GM23338 (cell line): ENCODE data around the gene AZIN2. TPM values are rescaled to one million over a fixed set of nuclear protein-coding genes. Genes with fewer than 3 reads are reported as not detected.

Experiments used
- ATAC-seq: fragments of 200-7000 bp; cut with Tn5 transposase; 3 replicates; pipeline ENCODE4 v1.9.1; 2020
- DNase-seq: peaks from one replicate; pipeline ENCODE4 v3.0.0-alpha.2; 2015; ENCODE audit warnings: low spot score
- H2AFZ ChIP-seq: fragments of 200-600 bp; sonication (generic); 2 replicates; pipeline ENCODE4 v1.8.0; 2016; ENCODE audit warnings: antibody characterized with exemption, mild to moderate bottlenecking, moderate library complexity
- H3F3A ChIP-seq: fragments of 200-600 bp; sonication (generic); replicated peaks from 2 replicates; pipeline ENCODE4 v1.8.0; 2017; ENCODE audit warnings: antibody characterized with exemption, mixed run types, low read depth
- H3K27ac ChIP-seq: fragments of 200-600 bp; sonication (generic); 2 replicates; pipeline ENCODE4 v1.6.1; 2016; ENCODE audit warnings: low read depth
- H3K27me3 ChIP-seq: fragments of 200-600 bp; sonication (generic); 2 replicates; pipeline ENCODE4 v1.8.0; 2016; ENCODE audit warnings: mild to moderate bottlenecking, mixed run types, moderate library complexity; ENCODE audit not compliant: insufficient read depth
- H3K36me3 ChIP-seq: fragments of 200-600 bp; sonication (generic); 2 replicates; pipeline ENCODE4 v1.8.0; 2016; ENCODE audit warnings: mild to moderate bottlenecking; ENCODE audit not compliant: insufficient read depth
- H3K4me1 ChIP-seq: fragments of 200-600 bp; sonication (generic); 2 replicates; pipeline ENCODE4 v1.8.0; 2016; ENCODE audit warnings: mild to moderate bottlenecking, moderate library complexity; ENCODE audit not compliant: insufficient read depth
- H3K4me2 ChIP-seq: fragments of 200-600 bp; sonication (generic); 2 replicates; pipeline ENCODE4 v1.7.1; 2017; ENCODE audit warnings: mixed run types
- H3K4me3 ChIP-seq: fragments of 200-600 bp; sonication (generic); 2 replicates; pipeline ENCODE4 v1.6.1; 2016; ENCODE audit warnings: mixed run types
- H3K79me2 ChIP-seq: fragments of 200-600 bp; sonication (generic); replicated peaks from 2 replicates; pipeline ENCODE4 v1.8.0; 2017; ENCODE audit warnings: mild to moderate bottlenecking; ENCODE audit not compliant: insufficient read depth
- H3K9me2 ChIP-seq: fragments of 200-600 bp; sonication (generic); 2 replicates; pipeline ENCODE4 v1.8.0; 2017; ENCODE audit not compliant: insufficient read depth
- H4K20me1 ChIP-seq: fragments of 200-600 bp; sonication (generic); replicated peaks from 2 replicates; pipeline ENCODE4 v1.8.0; 2017; ENCODE audit warnings: mild to moderate bottlenecking; ENCODE audit not compliant: insufficient read depth
- H3K27ac Mint-ChIP-seq: 2 replicates; pipeline ENCODE4 v1.8.0; 2020; ENCODE audit warnings: inconsistent platforms, mild to moderate bottlenecking, moderate library complexity, mixed read lengths
- H3K27me3 Mint-ChIP-seq: 3 replicates; pipeline ENCODE4 v1.8.0; 2022; ENCODE audit warnings: low read depth, mild to moderate bottlenecking, moderate library complexity, mixed read lengths, inconsistent platforms; ENCODE audit not compliant: insufficient read depth, poor library complexity
- H3K36me3 Mint-ChIP-seq: 3 replicates; pipeline ENCODE4 v1.8.0; 2021; ENCODE audit warnings: low read depth, mild to moderate bottlenecking, inconsistent platforms, moderate library complexity, mixed read lengths
- H3K4me1 Mint-ChIP-seq: 3 replicates; pipeline ENCODE4 v1.8.0; 2020; ENCODE audit warnings: mild to moderate bottlenecking, inconsistent platforms, mixed read lengths
- H3K4me3 Mint-ChIP-seq: 3 replicates; pipeline ENCODE4 v1.8.0; 2021; ENCODE audit warnings: moderate library complexity, mild to moderate bottlenecking, inconsistent platforms, mixed read lengths
- H3K9me3 Mint-ChIP-seq: 3 replicates; pipeline ENCODE4 v1.8.0; 2020; ENCODE audit warnings: moderate library complexity, mild to moderate bottlenecking, inconsistent platforms, mixed read lengths
- CREB1 ChIP-seq: fragments of 250-450 bp; sonication (Bioruptor Pico); IDR thresholded peaks from 2 replicates; pipeline ENCODE4 v1.5.0; 2020; ENCODE audit warnings: low read depth, mild to moderate bottlenecking, moderate library complexity
- EZH2 ChIP-seq: fragments of 200-600 bp; sonication (generic); IDR thresholded peaks from one replicate; pipeline ENCODE4 v1.8.0; 2017; ENCODE audit warnings: antibody characterized with exemption, mild to moderate bottlenecking, low read depth; ENCODE audit not compliant: unreplicated experiment
- EZH2phosphoT487 ChIP-seq: fragments of 200-600 bp; sonication (generic); IDR thresholded peaks from one replicate; pipeline ENCODE4 v1.8.1; 2018; ENCODE audit warnings: antibody characterized with exemption; ENCODE audit not compliant: unreplicated experiment
- JUNB ChIP-seq: IDR thresholded peaks from one replicate; pipeline ENCODE4 v1.6.1; 2016; ENCODE audit warnings: antibody characterized with exemption; ENCODE audit not compliant: unreplicated experiment
- NANOG ChIP-seq: IDR thresholded peaks from 2 replicates; pipeline ENCODE4 v1.6.1; 2016; ENCODE audit warnings: antibody characterized with exemption, borderline replicate concordance
- POLR2AphosphoS5 ChIP-seq: IDR thresholded peaks from 2 replicates; pipeline ENCODE4 v1.6.1; 2016; ENCODE audit warnings: antibody characterized with exemption, low read depth
- STAT1 ChIP-seq: IDR thresholded peaks from one replicate; pipeline ENCODE4 v1.6.1; 2016; ENCODE audit warnings: antibody characterized with exemption; ENCODE audit not compliant: unreplicated experiment
- ZNF114 ChIP-seq: fragments of 250-450 bp; sonication (Bioruptor Pico); IDR thresholded peaks from 2 replicates; pipeline ENCODE4 v1.5.0; 2020; ENCODE audit warnings: mild to moderate bottlenecking, moderate library complexity
- ZNF331 ChIP-seq: fragments of 250-450 bp; sonication (Bioruptor Pico); IDR thresholded peaks from 2 replicates; pipeline ENCODE4 v1.5.0; 2020; ENCODE audit warnings: low read depth, mild to moderate bottlenecking, moderate library complexity
- polyA plus RNA-seq: library from polyadenylated mRNA; unstranded; fragments of >200 nt; fragmentation: Nextera tagmentation; extraction: Ambion mirVana; gene quantifications from 2 replicates; pipeline ENCODE4 v1.2.1, GENCODE V29; 2016
- total RNA-seq: library from RNA; depleted of rRNA; stranded (reverse); fragments of >200 nt; shearing (Covaris generic); gene quantifications from 2 replicates; pipeline ENCODE4 v1.2.3, GENCODE V29; 2014
- TF ChIP-seq, protein P1 (sequence below): fragments of 250-450 bp; sonication (Bioruptor Pico); IDR thresholded peaks from 2 replicates; pipeline ENCODE4 v1.5.0; 2020; ENCODE audit warnings: mild to moderate bottlenecking, moderate library complexity
- TF ChIP-seq, protein P2 (sequence below): IDR thresholded peaks from 2 replicates; pipeline ENCODE4 v1.6.1; 2016; ENCODE audit warnings: antibody characterized with exemption
- TF ChIP-seq, protein P3 (sequence below): IDR thresholded peaks from one replicate; pipeline ENCODE4 v1.6.1; 2018; ENCODE audit warnings: antibody characterized with exemption; ENCODE audit not compliant: unreplicated experiment
- TF ChIP-seq, protein P4 (sequence below), 2 experiments: fragments of 200-600 bp in 1 of 2; sonication (generic) in 1 of 2; conservative IDR thresholded peaks; 2 replicates each; pipeline versions ENCODE4 v1.5.1 to v1.6.1; 2016 to 2017; ENCODE audit warnings: antibody characterized with exemption in 2 of 2, low read depth in 2 of 2, mild to moderate bottlenecking in 2 of 2, moderate library complexity in 1 of 2

The AZIN2 gene
- total and polyA plus RNA-seq, 2 experiments from 2014 or later, result 0.37 to 1.2 TPM

DNA sequence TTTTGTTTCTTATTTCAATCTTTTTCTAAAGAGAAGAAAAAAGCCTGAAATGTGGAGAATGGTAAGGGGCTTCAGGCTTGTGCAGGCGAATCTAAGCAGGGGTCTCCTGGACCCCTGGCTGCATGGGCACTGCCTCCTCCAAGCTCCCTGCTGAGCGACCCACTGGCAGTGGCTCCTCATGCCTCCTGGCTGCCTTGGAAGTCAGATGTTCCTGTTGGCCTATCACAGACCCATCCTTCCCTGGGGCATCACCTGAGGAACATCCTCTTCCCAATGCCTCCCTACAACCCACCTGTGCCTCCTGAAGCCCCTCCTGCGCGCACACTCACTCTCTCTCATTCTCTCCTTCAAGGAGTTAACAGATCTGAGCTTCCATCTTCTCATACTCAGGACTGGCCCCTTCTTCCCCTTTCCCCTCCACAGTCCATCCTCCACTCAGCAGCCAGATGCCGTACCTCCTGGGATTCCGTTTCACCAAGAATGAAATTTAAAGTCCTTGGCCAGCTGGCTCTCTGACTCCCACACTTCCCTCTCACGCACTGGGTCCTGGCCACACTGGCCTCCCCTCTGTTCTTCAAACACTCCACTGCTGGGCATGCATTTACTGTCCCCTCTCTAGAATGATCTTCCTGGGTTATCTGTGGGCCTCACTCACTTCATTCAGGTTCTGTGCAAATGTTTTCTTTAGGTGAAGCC lies 41.7 kb downstream of the AZIN2 start:
- peaks cover 4% of the 10 kb centered on the region; the same call in 1 of the 2 replicates for H3K4me1 ChIP-seq
- no peaks in the 10 kb centered on the region for H3K36me3 ChIP-seq
- peaks cover 25% of the 10 kb centered on the region for H3K27me3 Mint-ChIP-seq
- ATAC-seq (no peak), DNase-seq (no peak)
- peaks cover 8% of the 10 kb centered on the region for H3K36me3 Mint-ChIP-seq
- no peak overlapping the region for H3K4me3 ChIP-seq
- H3K27me3 ChIP-seq, result peaks cover 15% of the 10 kb centered on the region; the same call in 1 of the 2 replicates
- no peaks in the 10 kb centered on the region for H3K79me2 ChIP-seq
- H3K4me1 Mint-ChIP-seq, result peaks cover 14% of the 10 kb centered on the region; the same call in 2 of the 3 replicates
- H2AFZ ChIP-seq, result no peak overlapping the region
- H3K9me3 Mint-ChIP-seq, result no peaks in the 10 kb centered on the region; the same call in 2 of the 3 replicates
- no peaks in the 10 kb centered on the region for H3F3A ChIP-seq
- H4K20me1 ChIP-seq, result no peaks in the 10 kb centered on the region
- H3K27ac ChIP-seq, result no peak overlapping the region
- H3K9me2 ChIP-seq, result peaks cover 6% of the 10 kb centered on the region; the same call in 1 of the 2 replicates
- no peak for TF ChIP-seq EZH2phosphoT487
- TF ChIP-seq, protein P1, sequence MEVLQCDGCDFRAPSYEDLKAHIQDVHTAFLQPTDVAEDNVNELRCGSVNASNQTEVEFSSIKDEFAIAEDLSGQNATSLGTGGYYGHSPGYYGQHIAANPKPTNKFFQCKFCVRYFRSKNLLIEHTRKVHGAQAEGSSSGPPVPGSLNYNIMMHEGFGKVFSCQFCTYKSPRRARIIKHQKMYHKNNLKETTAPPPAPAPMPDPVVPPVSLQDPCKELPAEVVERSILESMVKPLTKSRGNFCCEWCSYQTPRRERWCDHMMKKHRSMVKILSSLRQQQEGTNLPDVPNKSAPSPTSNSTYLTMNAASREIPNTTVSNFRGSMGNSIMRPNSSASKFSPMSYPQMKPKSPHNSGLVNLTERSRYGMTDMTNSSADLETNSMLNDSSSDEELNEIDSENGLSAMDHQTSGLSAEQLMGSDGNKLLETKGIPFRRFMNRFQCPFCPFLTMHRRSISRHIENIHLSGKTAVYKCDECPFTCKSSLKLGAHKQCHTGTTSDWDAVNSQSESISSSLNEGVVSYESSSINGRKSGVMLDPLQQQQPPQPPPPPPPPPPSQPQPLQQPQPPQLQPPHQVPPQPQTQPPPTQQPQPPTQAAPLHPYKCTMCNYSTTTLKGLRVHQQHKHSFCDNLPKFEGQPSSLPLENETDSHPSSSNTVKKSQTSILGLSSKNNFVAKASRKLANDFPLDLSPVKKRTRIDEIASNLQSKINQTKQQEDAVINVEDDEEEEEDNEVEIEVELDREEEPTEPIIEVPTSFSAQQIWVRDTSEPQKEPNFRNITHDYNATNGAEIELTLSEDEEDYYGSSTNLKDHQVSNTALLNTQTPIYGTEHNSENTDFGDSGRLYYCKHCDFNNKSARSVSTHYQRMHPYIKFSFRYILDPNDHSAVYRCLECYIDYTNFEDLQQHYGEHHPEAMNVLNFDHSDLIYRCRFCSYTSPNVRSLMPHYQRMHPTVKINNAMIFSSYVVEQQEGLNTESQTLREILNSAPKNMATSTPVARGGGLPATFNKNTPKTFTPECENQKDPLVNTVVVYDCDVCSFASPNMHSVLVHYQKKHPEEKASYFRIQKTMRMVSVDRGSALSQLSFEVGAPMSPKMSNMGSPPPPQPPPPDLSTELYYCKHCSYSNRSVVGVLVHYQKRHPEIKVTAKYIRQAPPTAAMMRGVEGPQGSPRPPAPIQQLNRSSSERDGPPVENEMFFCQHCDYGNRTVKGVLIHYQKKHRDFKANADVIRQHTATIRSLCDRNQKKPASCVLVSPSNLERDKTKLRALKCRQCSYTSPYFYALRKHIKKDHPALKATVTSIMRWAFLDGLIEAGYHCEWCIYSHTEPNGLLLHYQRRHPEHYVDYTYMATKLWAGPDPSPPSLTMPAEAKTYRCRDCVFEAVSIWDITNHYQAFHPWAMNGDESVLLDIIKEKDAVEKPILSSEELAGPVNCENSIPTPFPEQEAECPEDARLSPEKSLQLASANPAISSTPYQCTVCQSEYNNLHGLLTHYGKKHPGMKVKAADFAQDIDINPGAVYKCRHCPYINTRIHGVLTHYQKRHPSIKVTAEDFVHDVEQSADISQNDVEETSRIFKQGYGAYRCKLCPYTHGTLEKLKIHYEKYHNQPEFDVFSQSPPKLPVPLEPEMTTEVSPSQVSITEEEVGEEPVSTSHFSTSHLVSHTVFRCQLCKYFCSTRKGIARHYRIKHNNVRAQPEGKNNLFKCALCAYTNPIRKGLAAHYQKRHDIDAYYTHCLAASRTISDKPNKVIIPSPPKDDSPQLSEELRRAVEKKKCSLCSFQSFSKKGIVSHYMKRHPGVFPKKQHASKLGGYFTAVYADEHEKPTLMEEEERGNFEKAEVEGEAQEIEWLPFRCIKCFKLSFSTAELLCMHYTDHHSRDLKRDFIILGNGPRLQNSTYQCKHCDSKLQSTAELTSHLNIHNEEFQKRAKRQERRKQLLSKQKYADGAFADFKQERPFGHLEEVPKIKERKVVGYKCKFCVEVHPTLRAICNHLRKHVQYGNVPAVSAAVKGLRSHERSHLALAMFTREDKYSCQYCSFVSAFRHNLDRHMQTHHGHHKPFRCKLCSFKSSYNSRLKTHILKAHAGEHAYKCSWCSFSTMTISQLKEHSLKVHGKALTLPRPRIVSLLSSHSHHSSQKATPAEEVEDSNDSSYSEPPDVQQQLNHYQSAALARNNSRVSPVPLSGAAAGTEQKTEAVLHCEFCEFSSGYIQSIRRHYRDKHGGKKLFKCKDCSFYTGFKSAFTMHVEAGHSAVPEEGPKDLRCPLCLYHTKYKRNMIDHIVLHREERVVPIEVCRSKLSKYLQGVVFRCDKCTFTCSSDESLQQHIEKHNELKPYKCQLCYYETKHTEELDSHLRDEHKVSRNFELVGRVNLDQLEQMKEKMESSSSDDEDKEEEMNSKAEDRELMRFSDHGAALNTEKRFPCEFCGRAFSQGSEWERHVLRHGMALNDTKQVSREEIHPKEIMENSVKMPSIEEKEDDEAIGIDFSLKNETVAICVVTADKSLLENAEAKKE (CRISPR knock-in tag), result no peak
- no peak for TF ChIP-seq EZH2
- TF ChIP-seq, protein P2, sequence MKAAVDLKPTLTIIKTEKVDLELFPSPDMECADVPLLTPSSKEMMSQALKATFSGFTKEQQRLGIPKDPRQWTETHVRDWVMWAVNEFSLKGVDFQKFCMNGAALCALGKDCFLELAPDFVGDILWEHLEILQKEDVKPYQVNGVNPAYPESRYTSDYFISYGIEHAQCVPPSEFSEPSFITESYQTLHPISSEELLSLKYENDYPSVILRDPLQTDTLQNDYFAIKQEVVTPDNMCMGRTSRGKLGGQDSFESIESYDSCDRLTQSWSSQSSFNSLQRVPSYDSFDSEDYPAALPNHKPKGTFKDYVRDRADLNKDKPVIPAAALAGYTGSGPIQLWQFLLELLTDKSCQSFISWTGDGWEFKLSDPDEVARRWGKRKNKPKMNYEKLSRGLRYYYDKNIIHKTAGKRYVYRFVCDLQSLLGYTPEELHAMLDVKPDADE, result no peak
- no peak for TF ChIP-seq JUNB
- no peak for TF ChIP-seq ZNF114 (CRISPR knock-in tag)
- no peak for TF ChIP-seq CREB1 (CRISPR knock-in tag)
- TF ChIP-seq STAT1, result no peak
- TF ChIP-seq, protein P3, sequence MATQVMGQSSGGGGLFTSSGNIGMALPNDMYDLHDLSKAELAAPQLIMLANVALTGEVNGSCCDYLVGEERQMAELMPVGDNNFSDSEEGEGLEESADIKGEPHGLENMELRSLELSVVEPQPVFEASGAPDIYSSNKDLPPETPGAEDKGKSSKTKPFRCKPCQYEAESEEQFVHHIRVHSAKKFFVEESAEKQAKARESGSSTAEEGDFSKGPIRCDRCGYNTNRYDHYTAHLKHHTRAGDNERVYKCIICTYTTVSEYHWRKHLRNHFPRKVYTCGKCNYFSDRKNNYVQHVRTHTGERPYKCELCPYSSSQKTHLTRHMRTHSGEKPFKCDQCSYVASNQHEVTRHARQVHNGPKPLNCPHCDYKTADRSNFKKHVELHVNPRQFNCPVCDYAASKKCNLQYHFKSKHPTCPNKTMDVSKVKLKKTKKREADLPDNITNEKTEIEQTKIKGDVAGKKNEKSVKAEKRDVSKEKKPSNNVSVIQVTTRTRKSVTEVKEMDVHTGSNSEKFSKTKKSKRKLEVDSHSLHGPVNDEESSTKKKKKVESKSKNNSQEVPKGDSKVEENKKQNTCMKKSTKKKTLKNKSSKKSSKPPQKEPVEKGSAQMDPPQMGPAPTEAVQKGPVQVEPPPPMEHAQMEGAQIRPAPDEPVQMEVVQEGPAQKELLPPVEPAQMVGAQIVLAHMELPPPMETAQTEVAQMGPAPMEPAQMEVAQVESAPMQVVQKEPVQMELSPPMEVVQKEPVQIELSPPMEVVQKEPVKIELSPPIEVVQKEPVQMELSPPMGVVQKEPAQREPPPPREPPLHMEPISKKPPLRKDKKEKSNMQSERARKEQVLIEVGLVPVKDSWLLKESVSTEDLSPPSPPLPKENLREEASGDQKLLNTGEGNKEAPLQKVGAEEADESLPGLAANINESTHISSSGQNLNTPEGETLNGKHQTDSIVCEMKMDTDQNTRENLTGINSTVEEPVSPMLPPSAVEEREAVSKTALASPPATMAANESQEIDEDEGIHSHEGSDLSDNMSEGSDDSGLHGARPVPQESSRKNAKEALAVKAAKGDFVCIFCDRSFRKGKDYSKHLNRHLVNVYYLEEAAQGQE, result no peak
- TF ChIP-seq POLR2AphosphoS5, result no peak
- TF ChIP-seq ZNF331 (CRISPR knock-in tag), result no peak
- TF ChIP-seq, protein P4, sequence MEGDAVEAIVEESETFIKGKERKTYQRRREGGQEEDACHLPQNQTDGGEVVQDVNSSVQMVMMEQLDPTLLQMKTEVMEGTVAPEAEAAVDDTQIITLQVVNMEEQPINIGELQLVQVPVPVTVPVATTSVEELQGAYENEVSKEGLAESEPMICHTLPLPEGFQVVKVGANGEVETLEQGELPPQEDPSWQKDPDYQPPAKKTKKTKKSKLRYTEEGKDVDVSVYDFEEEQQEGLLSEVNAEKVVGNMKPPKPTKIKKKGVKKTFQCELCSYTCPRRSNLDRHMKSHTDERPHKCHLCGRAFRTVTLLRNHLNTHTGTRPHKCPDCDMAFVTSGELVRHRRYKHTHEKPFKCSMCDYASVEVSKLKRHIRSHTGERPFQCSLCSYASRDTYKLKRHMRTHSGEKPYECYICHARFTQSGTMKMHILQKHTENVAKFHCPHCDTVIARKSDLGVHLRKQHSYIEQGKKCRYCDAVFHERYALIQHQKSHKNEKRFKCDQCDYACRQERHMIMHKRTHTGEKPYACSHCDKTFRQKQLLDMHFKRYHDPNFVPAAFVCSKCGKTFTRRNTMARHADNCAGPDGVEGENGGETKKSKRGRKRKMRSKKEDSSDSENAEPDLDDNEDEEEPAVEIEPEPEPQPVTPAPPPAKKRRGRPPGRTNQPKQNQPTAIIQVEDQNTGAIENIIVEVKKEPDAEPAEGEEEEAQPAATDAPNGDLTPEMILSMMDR (conservative IDR thresholded peaks at IDR 0.05; ENCODE audit: low read depth in 2 of 2), result no peak
- TF ChIP-seq NANOG, result no peak
- H3K4me2 ChIP-seq, result no peak overlapping the region
- no peak overlapping the region for H3K4me3 Mint-ChIP-seq
- H3K27ac Mint-ChIP-seq, result no peak overlapping the region
